Smooth muscle cell (in vitro differentiated cells): ENCODE results near the gene AKR7A2. TPM values are rescaled to one million over a fixed set of nuclear protein-coding genes. Genes with fewer than 3 reads are reported as not detected.

Experiments used
- DNase-seq: peaks from one replicate; lab custom pipeline; 2025; ENCODE audit not compliant: unreplicated experiment; lab: John Stamatoyannopoulos, UW
- H2AFZ ChIP-seq: fragments of 200-600 bp; sonication (generic); 2 replicates; pipeline ENCODE4 v1.6.0; 2016; ENCODE audit warnings: antibody characterized with exemption, low read depth, mild to moderate bottlenecking
- H3F3A ChIP-seq: fragments of 200-600 bp; sonication (generic); 2 replicates; pipeline ENCODE4 v1.6.0; 2017; ENCODE audit warnings: antibody characterized with exemption, low read depth
- H3K27ac ChIP-seq: fragments of 200-600 bp; sonication (generic); 2 replicates; pipeline ENCODE4 v1.5.1; 2016; ENCODE audit warnings: low read depth, mild to moderate bottlenecking
- H3K27me3 ChIP-seq: fragments of 200-600 bp; sonication (generic); 2 replicates; pipeline ENCODE4 v1.6.1; 2016; ENCODE audit warnings: low read depth, mild to moderate bottlenecking
- H3K36me3 ChIP-seq: fragments of 200-600 bp; sonication (generic); 2 replicates; pipeline ENCODE4 v1.5.1; 2016; ENCODE audit warnings: low read depth
- H3K4me1 ChIP-seq: fragments of 200-600 bp; sonication (generic); 2 replicates; pipeline ENCODE4 v1.5.1; 2016; ENCODE audit warnings: low read depth
- H3K4me2 ChIP-seq: fragments of 200-600 bp; sonication (generic); 2 replicates; pipeline ENCODE4 v1.6.0; 2016; ENCODE audit warnings: mild to moderate bottlenecking
- H3K4me3 ChIP-seq: fragments of 200-600 bp; sonication (generic); 2 replicates; pipeline ENCODE4 v1.5.1; 2016; ENCODE audit warnings: mild to moderate bottlenecking
- H3K79me2 ChIP-seq: fragments of 200-600 bp; sonication (generic); 2 replicates; pipeline ENCODE4 v1.6.0; 2016; ENCODE audit warnings: low read depth, mild to moderate bottlenecking
- H3K9ac ChIP-seq: fragments of 200-600 bp; sonication (generic); 2 replicates; pipeline ENCODE4 v1.6.0; 2016; ENCODE audit warnings: low read depth
- H3K9me3 ChIP-seq: fragments of 200-600 bp; sonication (generic); replicated peaks from 2 replicates; pipeline ENCODE4 v1.5.1; 2016; ENCODE audit warnings: low read depth
- H4K20me1 ChIP-seq: fragments of 200-600 bp; sonication (generic); 2 replicates; pipeline ENCODE4 v1.6.0; 2016; ENCODE audit warnings: low read depth
- whole genome bisulfite sequencing: methylation state at CpG from one replicate; pipeline ENCODE4 v1.1.7; 2016; ENCODE audit warnings: low lambda C conversion rate; 5-methylcytosine and 5-hydroxymethylcytosine counted together
- polyA plus RNA-seq: library from polyadenylated mRNA; unstranded; fragments of >200 nt; fragmentation: Nextera tagmentation; extraction: Ambion mirVana; gene quantifications from 2 replicates; pipeline ENCODE4 v1.2.1, GENCODE V29; 2016
- total RNA-seq: library from RNA; depleted of rRNA; stranded (reverse); fragments of >200 nt; gene quantifications from 2 replicates; pipeline ENCODE4 v1.2.3, GENCODE V29; 2014
- TF ChIP-seq, protein P1 (sequence below): fragments of 200-600 bp; sonication (generic); IDR thresholded peaks from 2 replicates; pipeline ENCODE4 v1.5.1; 2017; ENCODE audit warnings: borderline replicate concordance, mild to moderate bottlenecking, antibody characterized with exemption; ENCODE audit not compliant: insufficient read depth, poor library complexity, severe bottlenecking

Gene AKR7A2
- total and polyA plus RNA-seq, 2 experiments from 2014 or later = 67.5 to 86.4 TPM

DNA sequence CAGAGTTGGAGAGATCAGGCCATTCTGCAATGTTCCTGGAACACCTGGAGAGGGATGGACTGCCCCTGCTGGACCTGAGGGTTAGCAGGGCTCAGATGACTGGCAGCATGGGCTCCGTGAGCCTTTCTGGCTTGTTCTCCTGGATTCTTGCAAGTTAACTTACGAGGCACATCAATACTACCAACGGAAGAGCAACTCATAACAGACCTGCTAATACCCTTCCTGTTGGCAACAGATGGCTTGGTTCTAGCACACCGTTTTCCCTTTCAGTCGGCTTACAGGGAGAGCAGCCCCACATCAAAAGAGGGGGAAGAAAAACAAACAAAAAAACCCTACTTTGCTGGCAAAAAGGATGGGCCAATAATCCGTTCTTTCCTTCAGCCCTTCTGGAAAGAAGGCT lies 48.1 kb upstream of the AKR7A2 start:
- WGBS = 85% methylated on average over 6 of the region's 6 CpGs
- no peak overlapping the region for H3K4me2 ChIP-seq

DNA sequence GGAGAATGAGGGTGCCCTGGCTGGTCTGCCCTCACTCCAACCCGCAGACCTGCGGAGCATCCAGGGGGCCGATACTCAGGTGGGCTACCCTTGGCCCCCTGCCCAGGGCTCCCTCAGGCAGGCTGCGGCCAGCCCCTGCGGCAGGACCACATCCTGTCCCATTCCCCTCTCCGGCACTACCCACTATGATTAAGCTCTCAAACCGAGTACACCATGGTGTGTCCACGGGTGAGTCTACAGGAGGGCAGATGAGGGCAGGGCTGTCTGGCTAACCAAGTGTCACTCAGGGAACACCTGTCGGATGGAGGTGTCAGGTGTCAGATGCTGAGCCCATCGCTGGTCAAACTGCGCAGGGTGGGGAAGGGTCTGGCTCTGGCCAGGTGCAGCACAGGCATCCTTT lies 47.4 kb upstream of the AKR7A2 start:
- 86% methylated on average over 11 of the region's 11 CpGs for WGBS

More for the DNA sequence above, 48.1 kb upstream of the AKR7A2 start:
- H3F3A ChIP-seq = peaks cover 3% of the 10 kb centered on the region
- H3K79me2 ChIP-seq = peaks cover 56% of the 10 kb centered on the region
- no peak overlapping the region for H2AFZ ChIP-seq
- H3K9me3 ChIP-seq = no peaks in the 10 kb centered on the region
- no peaks in the 10 kb centered on the region for H3K36me3 ChIP-seq
- H3K9ac ChIP-seq = no peak overlapping the region
- no peak overlapping the region for H3K27ac ChIP-seq
- H3K27me3 ChIP-seq = no peaks in the 10 kb centered on the region
- H4K20me1 ChIP-seq = peaks cover 97% of the 10 kb centered on the region
- TF ChIP-seq, protein P1, sequence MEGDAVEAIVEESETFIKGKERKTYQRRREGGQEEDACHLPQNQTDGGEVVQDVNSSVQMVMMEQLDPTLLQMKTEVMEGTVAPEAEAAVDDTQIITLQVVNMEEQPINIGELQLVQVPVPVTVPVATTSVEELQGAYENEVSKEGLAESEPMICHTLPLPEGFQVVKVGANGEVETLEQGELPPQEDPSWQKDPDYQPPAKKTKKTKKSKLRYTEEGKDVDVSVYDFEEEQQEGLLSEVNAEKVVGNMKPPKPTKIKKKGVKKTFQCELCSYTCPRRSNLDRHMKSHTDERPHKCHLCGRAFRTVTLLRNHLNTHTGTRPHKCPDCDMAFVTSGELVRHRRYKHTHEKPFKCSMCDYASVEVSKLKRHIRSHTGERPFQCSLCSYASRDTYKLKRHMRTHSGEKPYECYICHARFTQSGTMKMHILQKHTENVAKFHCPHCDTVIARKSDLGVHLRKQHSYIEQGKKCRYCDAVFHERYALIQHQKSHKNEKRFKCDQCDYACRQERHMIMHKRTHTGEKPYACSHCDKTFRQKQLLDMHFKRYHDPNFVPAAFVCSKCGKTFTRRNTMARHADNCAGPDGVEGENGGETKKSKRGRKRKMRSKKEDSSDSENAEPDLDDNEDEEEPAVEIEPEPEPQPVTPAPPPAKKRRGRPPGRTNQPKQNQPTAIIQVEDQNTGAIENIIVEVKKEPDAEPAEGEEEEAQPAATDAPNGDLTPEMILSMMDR = no peak
- DNase-seq = no peak
- peaks cover 5% of the 10 kb centered on the region for H3K4me1 ChIP-seq
- no peak overlapping the region for H3K4me3 ChIP-seq

DNA sequence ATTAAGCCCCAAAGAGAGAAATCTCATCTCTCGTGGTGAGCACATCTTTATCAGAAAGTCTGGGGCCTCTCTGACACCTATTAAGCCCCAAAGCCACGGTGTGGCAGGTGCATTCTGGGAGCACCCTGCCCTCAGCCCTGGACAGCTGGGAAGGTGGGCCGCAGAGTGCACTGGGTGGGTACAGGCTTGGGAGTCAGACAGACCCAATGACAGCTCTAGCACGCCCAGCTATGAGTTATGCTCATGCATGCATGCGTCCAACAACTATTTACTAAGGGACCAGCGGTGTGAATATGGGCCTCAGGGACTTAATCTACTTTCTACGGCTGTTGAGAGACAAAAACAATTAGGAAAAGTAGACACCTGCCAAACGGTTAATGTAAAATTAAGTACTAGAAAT lies 46.8 kb upstream of the AKR7A2 start:
- Histone ChIP-seq H3K79me2 (peaks cover 49% of the 10 kb centered on the region), H3K36me3 (peaks cover 4% of the 10 kb centered on the region), H3K4me3 (no peak overlapping the region), H3K9ac (no peak overlapping the region), H3K27ac (no peak overlapping the region), H3K27me3 (no peaks in the 10 kb centered on the region), H4K20me1 (peaks cover 97% of the 10 kb centered on the region), H3K4me1 (peaks cover 5% of the 10 kb centered on the region), H3F3A (peaks cover under 1% of the 10 kb centered on the region), H2AFZ (no peak overlapping the region), H3K4me2 (no peak overlapping the region), H3K9me3 (no peaks in the 10 kb centered on the region)
- 94% methylated on average over 8 of the region's 8 CpGs for WGBS
- TF ChIP-seq, protein P1 = no peak
- DNase-seq = no peak

More for the DNA sequence above, 47.4 kb upstream of the AKR7A2 start:
- no peak overlapping the region for H3K9ac ChIP-seq
- no peak for DNase-seq
- H3K27ac ChIP-seq = no peak overlapping the region
- no peak overlapping the region for H3K4me2 ChIP-seq
- peaks cover 4% of the 10 kb centered on the region for H3K36me3 ChIP-seq
- peaks cover 5% of the 10 kb centered on the region for H3K4me1 ChIP-seq
- TF ChIP-seq, protein P1 = no peak
- no peak overlapping the region for H3K4me3 ChIP-seq
- peaks cover 3% of the 10 kb centered on the region for H3F3A ChIP-seq
- no peaks in the 10 kb centered on the region for H3K9me3 ChIP-seq
- peaks cover 97% of the 10 kb centered on the region for H4K20me1 ChIP-seq
- no peak overlapping the region for H2AFZ ChIP-seq
- H3K79me2 ChIP-seq = peaks cover 52% of the 10 kb centered on the region
- H3K27me3 ChIP-seq = no peaks in the 10 kb centered on the region

DNA sequence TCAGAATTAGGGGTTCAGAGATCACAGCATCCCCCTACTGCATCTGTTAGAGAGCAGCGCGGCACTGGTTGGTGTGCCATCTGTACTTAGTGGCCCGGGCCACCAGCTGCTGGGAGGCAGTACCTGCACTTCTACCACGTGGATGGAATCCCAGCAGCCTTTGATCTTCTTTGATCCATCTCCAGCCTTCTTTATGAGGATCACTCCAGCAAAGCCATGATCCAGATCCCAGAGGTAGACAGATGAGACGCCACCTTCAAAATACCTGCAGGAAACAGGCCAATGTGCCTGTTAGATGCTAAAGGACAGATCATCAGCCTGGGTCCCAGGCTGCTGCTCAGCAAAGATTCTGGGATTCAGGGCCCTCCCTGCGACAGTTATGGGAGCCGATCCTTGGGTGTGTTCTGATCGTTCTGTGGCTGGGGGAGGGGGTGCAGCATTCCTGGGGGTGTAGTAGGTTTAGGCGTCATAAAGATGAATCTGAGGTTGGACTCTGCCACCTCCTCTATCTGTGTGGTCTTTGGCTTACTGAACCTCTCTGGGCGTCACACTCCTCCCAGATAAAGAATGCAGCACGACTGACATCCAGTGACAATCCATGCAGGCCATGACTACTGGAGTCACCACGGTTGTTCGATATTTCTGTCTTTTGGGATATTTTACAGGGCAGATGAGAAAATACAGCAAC lies 45.5 kb upstream of the AKR7A2 start:
- no peaks in the 10 kb centered on the region for H3F3A ChIP-seq
- peaks cover 5% of the 10 kb centered on the region for H3K4me1 ChIP-seq
- peaks cover 36% of the 10 kb centered on the region for H3K79me2 ChIP-seq
- TF ChIP-seq, protein P1 = no peak
- WGBS = 95% methylated on average over 13 of the region's 13 CpGs
- no peak overlapping the region for H3K27ac ChIP-seq
- no peak overlapping the region for H2AFZ ChIP-seq
- H3K27me3 ChIP-seq = no peaks in the 10 kb centered on the region
- no peak overlapping the region for H3K9ac ChIP-seq
- peaks cover 4% of the 10 kb centered on the region for H3K36me3 ChIP-seq
- no peaks in the 10 kb centered on the region for H3K9me3 ChIP-seq
- H3K4me3 ChIP-seq = no peak overlapping the region
- H3K4me2 ChIP-seq = no peak overlapping the region
- DNase-seq = no peak
- peaks cover 94% of the 10 kb centered on the region for H4K20me1 ChIP-seq
